COLO668 (cell line): ENCODE results near the gene CYP1A2.

ENCODE experiments used
- DNase-seq: peaks from one replicate; lab custom pipeline; 2025; ENCODE audit not compliant: unreplicated experiment; lab: John Stamatoyannopoulos, UW

The CYP1A2 gene

DNA sequence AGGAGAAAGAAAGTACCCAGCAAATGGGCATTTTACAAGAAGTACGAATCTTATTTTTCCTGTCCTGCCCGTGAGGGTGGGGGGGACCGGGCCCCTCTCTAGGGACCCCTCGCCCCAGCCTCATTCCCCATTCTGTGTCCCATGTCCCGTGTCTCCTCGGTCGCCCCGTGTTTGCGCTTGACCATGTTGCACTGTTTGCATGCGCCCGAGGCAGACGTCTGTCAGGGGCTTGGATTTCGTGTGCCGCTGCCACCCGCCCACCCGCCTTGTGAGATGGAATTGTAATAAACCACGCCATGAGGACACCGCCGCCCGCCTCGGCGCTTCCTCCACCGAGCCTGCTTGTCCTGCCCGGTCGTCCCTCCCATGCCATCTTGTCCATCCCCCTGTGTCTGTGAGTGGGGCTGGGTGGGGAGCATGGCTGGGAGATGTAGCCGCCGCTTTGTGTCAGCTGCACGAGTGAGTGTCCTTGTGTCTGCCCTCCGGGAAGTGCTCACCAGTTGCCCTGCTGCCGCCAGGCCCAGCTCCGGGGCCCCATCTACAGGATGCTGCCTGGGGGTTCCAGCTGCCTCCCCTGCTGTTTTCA lies 54.3 kb downstream of the CYP1A2 start:
- DNase-seq: no peak

DNA sequence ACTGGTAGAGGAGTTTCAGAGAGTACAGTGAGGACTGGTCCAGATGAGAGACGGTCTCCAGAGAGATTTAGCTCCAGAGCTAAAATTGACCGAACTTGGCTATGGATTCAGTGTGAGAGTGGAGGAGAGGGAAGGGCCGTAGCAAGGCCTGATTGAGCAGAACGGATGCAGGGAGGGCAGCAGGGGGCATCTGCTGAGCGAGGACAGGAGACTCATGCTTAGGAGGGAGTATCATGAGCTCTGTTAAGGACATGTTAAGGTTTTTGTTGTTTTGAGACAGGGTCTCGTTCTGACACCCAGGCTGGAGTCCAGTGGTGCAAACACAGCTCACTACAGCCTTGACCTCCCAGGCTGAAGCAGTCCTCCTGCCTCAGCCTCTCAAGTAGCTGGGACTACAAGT lies 56.3 kb downstream of the CYP1A2 start:
- no peak for DNase-seq
